Astrocyte of the hippocampus (primary cell): Measurements from ENCODE around the gene AIG1.

Source experiments
- DNase-seq: peaks from one replicate; pipeline ENCODE4 v3.0.0; 2011; ENCODE audit warnings: low read depth, low spot score

The AIG1 gene

GRCh38 chr6:143362192-143362558 lies 301.5 kb downstream of the AIG1 start:
- DNase-seq, result no peak

GRCh38 chr6:143363299-143363698 lies 302.6 kb downstream of the AIG1 start:
- DNase-seq, result no peak

GRCh38 chr6:143368426-143368825 lies 307.7 kb downstream of the AIG1 start:
- DNase-seq, result no peak

GRCh38 chr6:143369971-143370370 lies 309.3 kb downstream of the AIG1 start:
- DNase-seq, result no peak

DNA sequence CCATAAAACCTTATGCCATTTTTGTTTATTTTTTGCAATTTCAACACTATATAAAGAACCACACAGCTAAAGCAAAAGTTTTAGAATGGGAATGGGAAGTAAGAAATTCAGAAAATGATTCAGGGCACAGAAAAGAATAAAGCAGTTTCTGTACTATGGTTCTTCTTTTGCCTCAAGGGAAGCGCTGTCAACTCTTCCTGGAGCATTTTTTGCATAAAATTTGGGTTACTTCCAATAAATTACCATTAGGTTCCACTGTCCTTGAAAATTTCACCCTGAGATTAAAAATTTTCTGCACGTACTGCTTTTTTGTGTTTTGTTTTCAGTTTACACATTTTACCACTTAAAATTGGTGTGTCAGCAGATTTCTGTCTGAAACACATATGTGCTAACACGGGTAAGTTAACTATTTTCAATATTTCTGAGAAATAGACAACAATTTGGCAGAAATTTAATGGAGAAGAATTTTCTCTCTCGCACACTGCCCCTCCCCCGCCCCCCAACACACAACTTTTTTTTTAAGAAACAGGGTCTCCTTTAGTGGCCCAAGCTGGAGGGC lies 310.2 kb downstream of the AIG1 start:
- DNase-seq, result no peak

DNA sequence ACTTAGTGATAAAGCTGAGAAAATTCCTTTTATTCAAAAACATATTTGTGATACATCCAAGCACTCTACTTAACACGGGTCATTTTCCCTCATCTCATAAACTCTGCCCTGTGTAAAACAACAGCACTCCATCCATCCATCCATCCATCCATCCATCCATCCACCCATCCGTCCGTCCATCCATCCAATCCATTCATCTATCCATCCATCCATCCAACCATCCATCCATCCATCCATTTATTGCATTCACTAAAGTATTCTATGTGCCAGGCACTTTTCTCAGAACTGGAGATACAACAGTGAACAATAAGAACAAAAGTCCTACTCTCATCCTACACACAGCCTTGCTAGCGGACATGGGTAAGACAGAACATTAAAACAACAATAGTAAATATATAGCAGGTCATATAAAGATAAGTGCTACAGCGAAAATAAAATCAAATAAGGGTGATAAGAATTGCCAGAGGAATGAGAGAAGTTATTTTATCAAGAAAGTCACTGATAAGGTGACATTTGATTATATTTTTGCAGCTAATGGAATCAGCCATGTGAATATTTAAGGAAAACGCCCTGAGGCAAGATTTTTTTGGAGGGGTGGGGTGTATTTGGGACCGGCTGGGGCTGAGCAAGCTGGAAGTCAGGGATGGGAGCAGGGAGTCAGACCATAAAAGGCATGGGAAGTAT lies 311.7 kb downstream of the AIG1 start:
- DNase-seq, result no peak

- DNase-seq, result no peak
Observed at GRCh38 chr6:143374014-143374413, 313.3 kb downstream of the AIG1 start.

- DNase-seq, result no peak
Observed at GRCh38 chr6:143375022-143375585, 314.4 kb downstream of the AIG1 start.

- DNase-seq, result no peak
Observed at GRCh38 chr6:143376375-143376774, 315.7 kb downstream of the AIG1 start.

DNA sequence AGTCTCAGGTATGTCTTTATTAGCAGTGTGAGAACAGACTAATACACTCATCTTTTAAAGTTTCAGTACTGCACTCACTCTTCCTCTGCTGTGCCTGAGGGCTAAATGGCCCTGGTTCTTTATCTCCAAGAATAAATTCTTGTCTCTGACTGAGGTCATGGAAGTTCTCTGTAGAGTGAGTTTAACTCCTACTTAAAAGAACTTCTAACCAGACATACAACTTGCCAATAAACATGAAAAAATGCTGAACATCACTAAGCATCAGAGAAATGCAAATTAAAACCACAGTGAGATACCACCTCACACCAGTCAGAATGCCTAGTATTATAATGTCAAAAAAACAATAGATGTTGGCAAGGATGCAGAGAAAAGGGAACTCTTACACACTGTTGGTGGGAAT lies 316.2 kb downstream of the AIG1 start:
- peak; percentile 66 for DNase-seq

- no peak for DNase-seq
Observed at GRCh38 chr6:143385636-143386035, 324.9 kb downstream of the AIG1 start.

- DNase-seq, result no peak
Observed at GRCh38 chr6:143390278-143390677, 329.6 kb downstream of the AIG1 start.
